HG02885 (cell line): ENCODE data around the gene LMAN2.
A peak's percentile ranks its signal among the peaks of the same experiment; 100 is the strongest.
"Not testable (repeated sequence)": the region's sequence is repeated elsewhere in the genome, so short reads cannot be mapped to it uniquely, and the experiment has no call there.

Experiments
- ATAC-seq: cut with Tn5 transposase; IDR thresholded peaks from one replicate; pipeline ENCODE4 v1.9.1; 2021; ENCODE audit warnings: mild to moderate bottlenecking; ENCODE audit not compliant: unreplicated experiment, poor library complexity

LMAN2 gene

DNA sequence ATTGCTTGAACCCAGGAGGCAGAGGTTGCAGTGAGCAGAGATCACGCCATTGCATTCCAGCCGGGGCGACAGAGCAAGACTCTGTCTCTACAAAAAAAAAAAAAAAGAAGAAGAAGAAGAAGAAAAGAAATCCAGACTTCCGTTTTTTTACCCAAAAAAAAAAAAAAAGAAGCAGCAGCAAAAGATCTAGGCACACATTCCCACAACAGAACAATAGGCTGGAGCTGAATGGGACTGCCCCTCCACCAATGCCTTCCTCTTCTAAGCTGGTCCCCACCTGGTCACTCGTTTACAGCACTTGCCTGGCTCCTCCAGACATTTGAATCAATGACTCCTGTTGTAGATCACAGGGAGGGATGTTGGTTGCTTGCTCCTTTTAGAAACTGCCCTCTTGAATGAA, 1.6 kb upstream of the LMAN2 start:
- no peak for ATAC-seq

DNA sequence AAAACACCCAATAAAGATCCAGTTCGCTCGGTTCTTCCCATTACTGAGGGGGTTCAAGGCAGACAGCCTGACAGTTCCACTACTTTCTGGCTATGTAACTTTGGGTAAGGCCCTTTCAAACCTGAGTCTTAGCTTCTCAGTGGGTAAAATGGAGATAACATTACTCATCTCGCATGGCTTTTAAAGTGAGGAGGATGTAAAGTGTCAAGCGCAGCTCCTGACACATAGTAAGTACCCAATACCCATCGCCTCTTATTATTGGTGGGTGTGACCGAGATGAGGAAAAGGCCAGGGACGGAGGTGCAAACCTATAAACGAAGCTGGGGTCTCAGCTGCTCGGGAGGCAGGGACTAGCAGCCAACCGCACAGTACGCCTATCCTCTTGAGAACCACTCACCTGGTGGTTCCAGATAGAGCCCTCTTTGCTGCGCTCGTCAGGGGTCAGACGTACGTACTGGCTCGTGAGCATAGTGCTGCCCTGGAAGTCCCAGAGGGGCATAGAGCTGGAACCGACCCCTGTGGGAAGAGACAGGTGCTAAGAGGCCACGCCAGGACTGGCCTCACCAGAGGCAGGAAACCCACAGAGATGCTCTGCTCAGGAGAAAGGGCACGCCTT, 584 bp downstream of the LMAN2 start:
- ATAC-seq: peak; percentile 13

- ATAC-seq: no peak
Measured at GRCh38 chr5:177349762-177350161, 1.7 kb downstream of the LMAN2 start.

- ATAC-seq: no peak
Measured at GRCh38 chr5:177349362-177349647, 2.2 kb downstream of the LMAN2 start.

DNA sequence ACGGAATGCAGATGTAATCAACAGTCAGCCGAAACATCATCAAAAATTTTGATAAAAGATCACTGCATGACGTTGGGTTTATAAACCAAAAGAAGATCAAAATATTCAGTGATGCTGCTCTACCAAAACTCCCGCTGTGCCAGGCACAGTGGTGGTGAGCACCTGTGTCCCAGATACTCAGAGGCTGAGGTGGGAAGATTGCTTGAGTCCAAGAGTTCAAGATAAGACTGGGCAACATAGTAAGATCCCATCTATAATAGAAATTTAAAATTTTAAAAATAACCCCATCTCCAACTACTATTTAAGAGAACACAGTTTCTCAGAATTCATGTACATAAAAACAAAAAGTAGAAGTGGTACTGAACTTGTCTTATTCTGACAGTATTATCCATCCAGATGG, 3.8 kb downstream of the LMAN2 start:
- no peak for ATAC-seq

GRCh38 chr5:177346820-177347219, 4.6 kb downstream of the LMAN2 start:
- ATAC-seq: no peak

DNA sequence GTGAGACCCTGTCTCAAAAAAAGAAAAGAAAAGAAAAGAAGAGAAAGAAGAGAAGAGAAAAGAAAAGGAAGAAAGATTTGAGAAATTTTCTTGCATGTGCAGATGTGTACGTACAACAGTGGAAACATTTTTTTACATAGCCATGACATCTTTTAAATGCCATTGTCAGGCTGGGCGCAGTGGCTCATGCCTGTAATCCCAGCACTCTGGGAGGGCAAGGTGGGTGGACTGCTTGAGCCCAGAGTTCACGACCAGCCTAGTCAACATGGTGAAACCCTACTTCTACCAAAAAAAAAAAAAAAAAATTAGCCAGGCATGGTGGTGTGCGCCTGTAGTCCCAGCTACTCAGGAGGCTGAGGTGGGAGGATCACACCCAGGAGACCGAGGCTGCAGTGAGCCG, 6.6 kb downstream of the LMAN2 start:
- no peak for ATAC-seq

GRCh38 chr5:177343777-177344176, 7.7 kb downstream of the LMAN2 start:
- no peak for ATAC-seq

- not testable (repeated sequence) for ATAC-seq
Measured at GRCh38 chr5:177343000-177343399, 8.5 kb downstream of the LMAN2 start.

GRCh38 chr5:177339107-177339638, 12.3 kb downstream of the LMAN2 start:
- no peak for ATAC-seq

GRCh38 chr5:177338251-177339106, 13.0 kb downstream of the LMAN2 start:
- ATAC-seq: no peak

GRCh38 chr5:177336603-177337494, 14.6 kb downstream of the LMAN2 start:
- no peak for ATAC-seq

DNA sequence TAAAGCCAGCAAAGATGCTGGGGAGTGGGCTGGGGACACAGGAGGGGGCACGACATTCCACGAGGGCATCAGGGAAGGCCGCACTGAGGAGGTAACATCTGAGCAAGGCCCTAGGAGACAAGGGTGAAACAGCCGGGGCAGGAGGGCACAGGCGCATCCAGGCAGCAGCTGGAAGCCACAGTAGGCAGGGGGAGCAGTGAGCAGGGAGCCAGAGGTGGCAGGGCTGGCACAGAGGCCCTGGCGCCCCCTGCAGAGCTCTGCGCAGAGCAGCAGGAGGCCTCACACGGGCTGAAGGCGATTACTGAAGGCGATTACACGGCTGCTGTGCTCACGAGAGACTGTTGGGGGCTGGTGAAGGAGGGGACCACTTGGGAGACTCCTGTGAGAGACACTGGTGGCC, 15.4 kb downstream of the LMAN2 start:
- no peak for ATAC-seq

GRCh38 chr5:177335701-177336065, 15.8 kb downstream of the LMAN2 start:
- no peak for ATAC-seq

DNA sequence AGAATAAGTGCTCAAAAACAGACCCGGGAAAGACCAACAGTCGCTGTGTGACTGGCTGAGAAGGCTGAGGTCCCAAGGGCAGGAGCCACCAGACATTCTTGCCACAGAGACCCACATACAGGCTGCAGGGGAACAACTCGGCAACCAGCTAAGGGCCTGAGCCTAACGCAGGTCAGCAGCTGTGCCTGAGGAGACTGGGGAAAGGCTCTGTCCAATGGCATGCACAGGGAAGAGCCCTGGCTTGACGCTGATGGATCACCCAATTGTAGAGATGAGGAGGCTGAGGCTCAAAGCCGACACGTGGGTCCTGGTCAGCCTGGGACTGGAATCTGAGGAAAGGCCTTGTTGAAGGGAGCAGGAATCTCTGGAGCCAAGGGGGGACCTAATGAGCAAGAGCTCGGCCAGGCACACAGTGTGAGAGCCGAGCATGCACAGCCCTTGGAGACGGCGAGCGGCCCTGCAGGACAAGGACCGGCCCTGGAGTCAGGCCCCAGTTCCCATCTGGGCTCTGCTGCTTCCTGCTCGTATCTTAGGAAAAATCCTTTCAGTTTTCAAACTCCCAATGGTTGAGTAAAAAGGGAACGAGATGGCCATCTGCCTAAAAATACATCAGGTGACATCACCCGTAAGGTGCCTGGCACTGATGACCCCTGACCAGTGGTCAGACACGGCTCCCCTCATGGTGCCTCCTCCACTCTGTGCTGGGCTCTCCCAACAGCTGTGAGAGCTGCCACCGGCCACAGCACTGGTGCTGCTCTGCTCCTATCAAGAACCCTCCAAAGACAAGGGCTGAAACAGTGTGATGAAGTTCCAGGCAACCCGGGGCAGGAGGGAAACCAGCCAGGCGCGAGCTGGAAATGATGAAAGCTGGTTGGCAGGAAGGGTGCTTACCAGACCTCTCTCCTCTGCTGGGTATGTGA, 16.4 kb downstream of the LMAN2 start:
- no peak for ATAC-seq

DNA sequence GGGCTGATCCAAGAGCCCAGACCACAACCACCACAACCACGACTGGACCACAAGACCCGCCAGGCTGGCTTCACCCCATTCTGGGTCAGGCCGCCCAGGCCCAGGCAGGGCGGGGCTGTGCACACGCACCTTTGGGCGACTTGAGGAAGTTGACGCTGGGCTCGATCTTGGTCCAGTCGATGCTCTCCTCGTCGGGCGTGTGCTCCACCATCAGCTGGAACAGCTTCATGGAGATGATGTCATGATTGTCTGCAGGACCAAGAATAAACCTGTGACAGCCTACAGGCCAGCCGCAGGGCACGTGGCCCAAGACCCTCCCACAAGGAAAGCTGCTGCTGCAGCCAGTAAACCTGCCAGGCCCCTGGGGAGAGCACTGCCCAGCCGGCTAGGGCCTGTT, 17.3 kb downstream of the LMAN2 start:
- no peak for ATAC-seq

DNA sequence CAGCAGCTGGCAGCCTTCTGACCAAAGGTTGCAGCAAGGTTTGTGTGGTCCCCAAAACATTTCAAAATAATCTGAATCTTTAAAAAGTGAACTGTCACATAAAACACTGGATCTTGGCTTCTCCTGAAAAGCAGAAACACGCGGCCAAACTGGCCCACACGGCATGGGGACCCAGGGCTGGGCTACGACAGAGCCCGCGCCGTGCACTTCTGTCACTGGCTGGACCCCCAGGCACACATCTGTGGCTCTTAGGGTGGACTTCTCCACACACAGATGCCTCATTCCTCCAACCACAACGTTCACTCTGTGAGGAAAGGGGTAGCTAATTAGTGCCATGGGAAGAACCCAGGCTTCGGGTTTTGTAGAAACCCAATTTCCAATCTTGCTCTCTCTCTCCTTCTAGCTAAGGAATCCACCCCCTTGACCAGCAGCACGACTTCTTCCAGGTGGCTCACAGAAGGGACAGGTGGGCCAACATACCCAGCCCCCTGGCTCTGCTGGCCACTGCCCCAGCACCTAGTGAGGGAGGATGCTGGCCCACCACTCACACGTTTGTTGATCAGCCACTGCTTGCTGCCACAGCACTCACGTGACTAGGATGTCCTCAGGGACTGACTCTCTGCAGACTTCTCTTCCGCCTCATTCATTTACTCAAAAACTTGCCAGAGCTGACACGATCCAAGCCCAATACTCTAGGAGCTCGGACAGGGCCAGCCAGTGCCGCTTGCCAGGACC, 17.9 kb downstream of the LMAN2 start:
- ATAC-seq: no peak

DNA sequence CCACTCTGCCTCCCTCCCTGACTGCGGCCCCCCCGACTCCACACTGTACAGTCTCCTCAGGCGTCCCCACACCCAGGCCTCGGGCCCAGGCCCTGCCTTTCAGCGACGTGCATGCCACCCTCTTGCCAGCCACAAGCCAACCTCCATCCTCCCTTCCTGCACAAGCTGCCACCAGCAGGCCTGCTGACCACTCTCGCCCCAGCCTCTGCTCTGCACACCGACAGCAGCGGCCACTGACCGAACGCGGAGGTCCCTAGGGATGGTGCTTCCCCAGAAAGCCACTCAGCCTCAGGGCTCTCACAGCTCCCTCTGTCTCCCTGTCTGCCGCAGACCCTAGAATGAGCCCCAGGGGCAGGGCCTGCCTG, 18.6 kb downstream of the LMAN2 start:
- ATAC-seq: no peak
